WTC11 (cell line): ENCODE measurements around the gene ESRRA. TPM values are rescaled to one million over a fixed set of nuclear protein-coding genes. Genes with fewer than 3 reads are reported as not detected.
A peak's percentile ranks its signal among the peaks of the same experiment; 100 is the strongest.

Experiments used
- ARID4B ChIP-seq: sonication (generic); formaldehyde crosslinking; IDR thresholded peaks from 2 replicates; pipeline ENCODE4 v1.8.0; 2023; ENCODE audit warnings: missing genetic modification reagents, mild to moderate bottlenecking, borderline replicate concordance
- ETV6 ChIP-seq: sonication (generic); formaldehyde crosslinking; IDR thresholded peaks from 2 replicates; pipeline ENCODE4 v1.8.1; 2022; ENCODE audit warnings: mild to moderate bottlenecking, missing genetic modification reagents
- FOXP1 ChIP-seq: sonication (generic); formaldehyde crosslinking; IDR thresholded peaks from 2 replicates; pipeline ENCODE4 v1.8.0; 2022; ENCODE audit warnings: missing genetic modification reagents, mild to moderate bottlenecking, moderate library complexity, borderline replicate concordance
- HMGXB4 ChIP-seq: sonication (generic); formaldehyde crosslinking; IDR thresholded peaks from 2 replicates; pipeline ENCODE4 v1.8.1; 2023; ENCODE audit warnings: mild to moderate bottlenecking, moderate library complexity, missing genetic modification reagents
- NFYB ChIP-seq: sonication (generic); formaldehyde crosslinking; conservative IDR thresholded peaks from 2 replicates; pipeline ENCODE4 v1.8.0; 2022; ENCODE audit warnings: low read depth, missing genetic modification reagents
- PRRX2 ChIP-seq: fragments of 250-450 bp; sonication (Bioruptor Pico); IDR thresholded peaks from 2 replicates; pipeline ENCODE4 v1.8.0; 2021; ENCODE audit warnings: mild to moderate bottlenecking
- ZNF281 ChIP-seq: sonication (generic); formaldehyde crosslinking; IDR thresholded peaks from 2 replicates; pipeline ENCODE4 v1.8.0; 2023; ENCODE audit warnings: mild to moderate bottlenecking, missing genetic modification reagents
- ZNF532 ChIP-seq: fragments of 250-450 bp; sonication (Bioruptor Pico); IDR thresholded peaks from 2 replicates; pipeline ENCODE4 v1.9.0; 2021; ENCODE audit warnings: mild to moderate bottlenecking, borderline replicate concordance
- ZSCAN18 ChIP-seq: fragments of 250-450 bp; sonication (Bioruptor Pico); IDR thresholded peaks from 2 replicates; pipeline ENCODE4 v2.1.2; 2022; ENCODE audit warnings: mild to moderate bottlenecking, moderate library complexity
- total RNA-seq: library from RNA; stranded (reverse); gene quantifications from 3 replicates; pipeline ENCODE4 v1.2.3, GENCODE V29; 2021

ESRRA gene
- total RNA-seq, 1 experiment from 2014 or later: 81.9 TPM

GRCh38 chr11:64269540-64270220 lies 35.6 kb upstream of the ESRRA start (continued):
- no peak for TF ChIP-seq ARID4B
- TF ChIP-seq ETV6: peak; percentile 82
- no peak for TF ChIP-seq ZSCAN18
- peak; percentile 65; the same call in 1 of the 2 replicates for TF ChIP-seq HMGXB4 (CRISPR knock-in tag)
- peak; percentile 73 for TF ChIP-seq FOXP1 (CRISPR knock-in tag)
- peak; percentile 76 for TF ChIP-seq PRRX2 (CRISPR knock-in tag)
- no peak for TF ChIP-seq ZNF281 (CRISPR knock-in tag)
- TF ChIP-seq ZNF532 (CRISPR knock-in tag): no peak
- TF ChIP-seq NFYB (CRISPR knock-in tag): 0 out of 2 replicates have a peak, but pooled peaks have one; percentile 31
